Fibroblast of peridontal ligament (primary cell): Measurements from ENCODE around the gene PRR33.

Experiments used
- DNase-seq: peaks from one replicate; pipeline ENCODE4 v3.0.0-alpha.2; 2010; ENCODE audit errors: extremely low read depth

The PRR33 gene

DNA sequence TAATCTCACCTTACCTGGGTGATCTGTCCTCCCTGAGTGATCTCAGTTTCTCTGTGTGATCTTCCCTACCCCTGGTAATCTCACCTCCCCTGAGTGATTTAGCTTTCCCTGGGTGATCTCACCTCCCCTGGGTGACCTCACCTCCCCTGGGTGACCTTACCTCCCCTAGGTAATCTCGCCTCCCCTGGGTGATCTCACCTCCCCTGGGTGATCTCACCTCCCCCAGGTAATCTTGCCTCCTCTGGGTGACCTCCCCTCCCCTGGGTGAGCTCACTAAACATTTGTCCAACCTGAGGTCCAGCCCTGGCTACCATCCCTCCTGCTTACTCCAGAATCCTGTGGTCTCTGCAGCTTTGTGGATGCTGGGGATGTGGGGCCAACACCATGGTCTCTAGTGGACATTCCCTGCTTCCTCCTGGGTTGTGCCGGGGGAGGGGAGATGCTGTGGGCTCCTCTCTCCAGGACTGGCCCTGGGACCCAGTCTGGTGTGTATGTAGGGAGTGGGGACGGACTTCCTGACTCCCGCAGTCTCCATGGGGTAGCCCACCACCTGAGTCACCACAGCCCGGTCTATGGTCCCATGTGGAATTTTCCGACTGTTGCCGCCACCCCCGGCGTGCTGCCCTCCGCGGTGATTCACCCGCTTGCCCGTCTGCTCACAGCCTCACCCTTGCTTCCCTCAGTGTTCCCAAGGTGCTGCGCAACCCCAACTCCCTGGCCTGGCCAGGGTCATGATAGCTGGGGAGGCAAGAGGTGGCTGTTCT is 28.9 kb downstream of the PRR33 start:
- no peak for DNase-seq

DNA sequence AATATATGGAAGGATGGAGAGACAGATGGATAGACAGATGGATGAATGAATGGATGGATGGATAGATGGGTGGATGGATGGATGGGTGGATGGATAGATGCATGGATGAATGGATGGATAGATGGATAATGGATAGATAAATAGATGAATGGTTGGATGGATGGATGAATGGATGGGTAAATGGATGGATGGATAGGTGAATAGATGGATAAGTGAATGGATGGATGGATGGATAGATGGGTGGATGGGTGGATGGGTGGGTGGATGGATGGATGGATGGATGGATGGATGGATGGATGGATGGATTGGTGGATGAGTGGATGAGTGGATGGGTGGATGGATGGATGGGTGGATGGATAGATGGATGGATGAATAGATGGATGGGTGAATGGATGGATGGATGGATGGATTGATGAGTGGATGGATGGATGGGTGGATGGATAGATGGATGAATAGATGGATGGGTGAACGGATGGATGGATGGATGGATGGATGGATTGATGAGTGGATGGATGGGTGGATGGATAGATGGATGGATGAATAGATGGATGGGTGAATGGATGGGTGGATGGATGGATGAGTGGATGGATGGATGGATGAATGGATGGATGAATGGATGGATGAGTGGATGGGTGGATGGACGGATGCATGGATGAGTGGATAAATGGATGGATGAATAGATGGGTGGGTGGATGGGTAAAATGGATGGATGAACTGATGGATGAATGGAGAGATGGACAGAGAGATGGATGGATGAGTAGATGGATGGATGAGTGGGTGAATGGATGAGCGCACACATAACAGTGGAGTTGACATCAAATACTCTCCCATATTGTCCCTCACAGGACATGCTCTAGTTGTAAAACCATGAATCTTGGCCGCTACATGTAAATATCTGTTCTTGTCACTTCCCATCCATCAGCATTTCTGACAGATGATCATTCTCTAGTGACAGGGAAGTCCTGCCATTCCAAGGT is 30.0 kb downstream of the PRR33 start:
- no peak for DNase-seq

DNA sequence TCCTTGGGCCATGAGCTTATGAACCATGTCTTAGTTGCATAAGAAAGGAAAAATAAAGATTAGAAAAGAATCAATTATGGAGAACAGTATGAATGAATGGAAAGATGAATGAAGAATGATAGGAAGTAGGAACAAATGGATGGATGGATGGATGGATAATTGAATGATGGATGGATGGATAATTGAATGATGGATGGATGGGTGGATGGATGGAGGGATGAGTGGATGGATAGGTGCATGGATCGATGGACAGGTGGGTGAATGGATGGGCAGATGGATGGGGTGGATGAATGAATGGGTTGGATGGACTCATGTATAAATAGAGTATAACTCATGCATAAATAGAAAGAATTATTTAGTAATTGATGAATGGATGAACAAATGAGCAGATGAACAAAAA is 31.6 kb downstream of the PRR33 start:
- DNase-seq: no peak

DNA sequence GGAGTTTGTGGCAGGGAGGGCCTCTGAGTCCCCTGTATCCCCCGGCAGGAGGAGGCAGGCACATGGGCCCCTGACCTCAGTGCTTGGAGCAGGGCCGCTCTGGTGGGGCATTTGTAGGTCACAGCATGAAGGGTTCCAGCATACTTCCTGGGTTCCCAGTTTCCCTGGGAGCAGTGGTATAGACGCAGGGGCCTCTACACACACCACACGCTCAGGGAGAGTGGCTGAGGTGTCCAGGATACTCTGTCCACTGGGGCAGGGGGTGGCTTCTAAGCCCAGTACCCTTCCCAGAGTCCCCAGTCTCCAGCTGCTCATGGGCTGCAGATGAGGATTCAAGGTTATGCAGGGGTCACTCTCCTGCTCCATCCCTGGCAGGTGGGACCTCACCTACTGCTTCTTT is 32.7 kb downstream of the PRR33 start:
- DNase-seq: no peak

DNA sequence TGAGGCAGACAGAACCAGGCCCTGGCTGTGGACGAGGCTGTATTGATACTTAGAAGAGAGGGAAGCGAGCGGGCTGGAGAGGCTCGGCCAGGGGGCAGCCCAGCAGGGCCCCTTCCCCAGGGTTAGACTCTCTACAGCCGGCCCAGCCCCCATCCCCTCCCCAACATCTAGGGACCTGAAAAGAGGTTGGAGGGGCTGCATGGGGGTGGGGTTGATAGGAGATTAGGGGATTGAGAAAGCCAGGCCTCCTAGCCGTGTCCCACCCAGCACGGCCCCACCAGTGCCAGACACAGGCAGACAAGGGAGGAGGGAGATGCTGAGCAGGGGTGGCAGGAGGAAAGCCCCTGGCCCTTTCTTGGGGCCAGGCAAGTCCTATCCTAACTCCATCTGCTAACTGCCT is 33.1 kb downstream of the PRR33 start:
- DNase-seq: no peak

DNA sequence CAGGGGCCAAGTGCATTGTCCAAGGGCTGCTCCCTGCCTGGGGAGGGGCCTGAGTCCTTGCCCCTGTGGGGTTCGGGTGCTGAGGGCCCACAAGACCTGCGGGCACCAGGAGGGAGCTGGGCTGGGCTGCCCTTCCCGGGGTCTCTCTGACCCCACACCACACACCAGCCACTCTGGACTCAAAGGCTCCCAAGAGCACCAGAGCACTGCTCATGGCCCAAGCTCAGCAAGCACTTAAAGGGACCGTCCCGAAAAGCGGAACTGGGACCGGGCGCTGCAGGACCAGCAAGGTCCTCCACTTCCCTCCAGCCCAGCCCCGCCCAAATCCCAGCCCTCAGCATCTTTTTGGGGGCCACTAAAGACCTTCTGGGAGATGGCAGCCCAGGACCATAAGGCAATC is 33.5 kb downstream of the PRR33 start:
- no peak for DNase-seq

DNA sequence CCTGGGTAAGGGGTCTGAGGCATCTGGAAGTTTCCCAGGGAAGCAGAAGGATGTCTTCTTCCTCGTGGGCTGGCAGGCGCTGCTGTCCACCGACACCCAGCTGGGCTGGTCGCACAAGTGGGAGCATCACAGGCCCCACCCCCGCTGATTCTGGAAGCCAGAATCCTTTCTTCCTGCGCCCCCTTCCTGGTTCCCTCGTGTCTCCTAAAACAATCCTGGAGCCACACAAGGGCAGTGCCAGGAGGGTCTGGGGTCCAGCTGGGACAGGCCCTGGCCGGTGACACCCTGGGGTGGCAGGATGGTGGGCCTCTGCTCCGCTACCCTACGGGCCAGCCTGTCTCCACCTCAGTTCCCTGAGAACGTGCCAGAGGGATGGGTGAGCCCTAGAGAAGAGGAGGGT is 34.6 kb downstream of the PRR33 start:
- DNase-seq: no peak

DNA sequence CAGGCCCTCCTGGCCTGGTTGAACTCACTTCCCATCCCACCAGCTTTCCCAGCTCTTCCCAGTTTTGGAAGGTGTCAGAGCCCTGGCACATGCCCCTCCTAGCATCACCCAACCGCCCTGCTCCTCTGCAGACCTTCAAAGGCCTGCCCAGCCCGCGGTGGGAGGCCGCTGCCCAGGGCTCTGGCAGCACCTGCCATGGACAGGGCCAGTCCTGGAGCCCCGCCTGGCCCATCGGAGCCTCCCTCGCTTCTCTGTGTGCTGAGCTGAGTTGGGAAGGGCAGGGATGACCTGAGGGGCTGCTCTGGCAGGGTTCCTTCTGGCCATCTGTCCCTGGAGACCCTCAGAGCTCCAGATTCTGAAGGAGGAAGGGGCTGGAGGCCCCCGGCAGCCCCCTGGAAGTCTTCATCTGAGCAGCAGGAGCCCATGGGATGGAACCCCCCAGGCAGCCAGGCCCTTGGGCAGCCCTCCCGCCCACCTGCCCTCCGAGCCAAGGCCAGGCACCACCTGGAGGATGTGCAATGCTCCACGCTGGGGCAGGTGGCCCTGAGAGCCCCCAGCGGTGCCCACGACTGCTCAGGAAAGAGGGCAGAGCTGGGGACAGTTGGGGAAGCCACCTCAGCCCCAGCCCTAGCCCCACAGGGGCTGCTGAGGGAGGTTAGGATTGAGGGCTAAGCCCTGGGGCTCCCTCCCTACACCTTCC is 35.2 kb downstream of the PRR33 start:
- DNase-seq: no peak

DNA sequence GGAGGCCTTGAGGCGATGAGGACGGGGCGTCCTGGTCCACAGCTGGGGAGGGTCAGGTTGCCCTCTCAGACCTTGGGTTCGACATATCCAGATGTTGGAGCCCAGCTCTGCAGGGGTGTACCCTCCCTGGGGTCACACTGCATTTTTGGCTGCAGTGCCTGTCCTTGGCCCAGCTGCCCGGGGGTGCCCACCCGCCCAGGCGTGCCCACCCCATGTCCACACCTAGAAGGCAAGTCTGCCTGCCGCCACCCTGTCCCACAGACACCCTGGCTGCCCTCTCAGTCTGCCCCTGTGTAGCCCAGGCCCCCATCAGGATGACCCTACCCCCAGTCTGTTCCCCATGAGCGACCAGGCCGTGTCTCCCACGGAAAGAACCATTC is 35.8 kb downstream of the PRR33 start:
- DNase-seq: no peak

DNA sequence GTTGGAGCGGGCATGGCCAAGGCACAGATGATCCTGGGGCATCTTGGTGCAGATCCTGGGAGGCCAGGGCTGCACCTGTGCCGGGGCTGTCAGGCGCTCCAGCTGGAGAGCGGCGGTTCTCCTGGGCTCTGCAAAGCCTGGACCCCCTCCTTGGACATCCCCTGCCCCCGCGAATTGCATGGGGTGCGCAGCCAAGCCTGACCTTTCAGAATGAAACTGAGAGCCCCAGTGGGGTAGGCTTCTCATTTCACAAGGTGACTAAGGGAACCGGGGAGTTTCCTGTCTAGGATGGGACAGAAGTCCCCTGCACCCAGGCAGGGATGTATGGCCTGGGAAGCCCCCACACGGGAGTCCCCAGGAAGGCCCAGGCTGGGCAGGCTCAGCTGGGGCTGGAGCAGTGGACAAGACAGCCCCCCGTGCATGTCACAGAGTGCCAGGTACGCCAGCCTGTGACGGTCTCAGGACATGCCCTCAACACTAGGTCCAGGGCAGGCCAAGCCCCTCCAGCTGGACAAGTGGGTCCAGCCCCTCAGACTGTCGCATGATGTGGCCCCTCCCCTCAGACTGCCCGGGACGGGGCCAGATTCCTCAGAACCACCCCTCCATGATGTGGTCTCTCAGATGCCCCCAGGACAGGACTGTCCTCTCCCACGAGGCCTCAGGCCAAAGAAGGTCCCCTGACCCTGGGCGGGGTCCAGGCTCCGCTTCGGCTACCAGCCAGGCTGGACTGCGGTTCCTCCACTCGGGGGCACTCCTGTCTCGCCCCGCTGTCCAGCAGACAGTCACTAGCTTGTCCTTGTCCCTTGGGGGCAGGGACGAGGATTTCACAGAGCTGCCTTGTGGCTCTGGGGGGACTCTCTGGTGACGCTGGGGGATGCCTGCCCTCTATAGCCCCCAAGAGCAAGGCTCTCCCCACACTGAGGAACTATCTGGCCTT is 36.5 kb downstream of the PRR33 start:
- no peak for DNase-seq

DNA sequence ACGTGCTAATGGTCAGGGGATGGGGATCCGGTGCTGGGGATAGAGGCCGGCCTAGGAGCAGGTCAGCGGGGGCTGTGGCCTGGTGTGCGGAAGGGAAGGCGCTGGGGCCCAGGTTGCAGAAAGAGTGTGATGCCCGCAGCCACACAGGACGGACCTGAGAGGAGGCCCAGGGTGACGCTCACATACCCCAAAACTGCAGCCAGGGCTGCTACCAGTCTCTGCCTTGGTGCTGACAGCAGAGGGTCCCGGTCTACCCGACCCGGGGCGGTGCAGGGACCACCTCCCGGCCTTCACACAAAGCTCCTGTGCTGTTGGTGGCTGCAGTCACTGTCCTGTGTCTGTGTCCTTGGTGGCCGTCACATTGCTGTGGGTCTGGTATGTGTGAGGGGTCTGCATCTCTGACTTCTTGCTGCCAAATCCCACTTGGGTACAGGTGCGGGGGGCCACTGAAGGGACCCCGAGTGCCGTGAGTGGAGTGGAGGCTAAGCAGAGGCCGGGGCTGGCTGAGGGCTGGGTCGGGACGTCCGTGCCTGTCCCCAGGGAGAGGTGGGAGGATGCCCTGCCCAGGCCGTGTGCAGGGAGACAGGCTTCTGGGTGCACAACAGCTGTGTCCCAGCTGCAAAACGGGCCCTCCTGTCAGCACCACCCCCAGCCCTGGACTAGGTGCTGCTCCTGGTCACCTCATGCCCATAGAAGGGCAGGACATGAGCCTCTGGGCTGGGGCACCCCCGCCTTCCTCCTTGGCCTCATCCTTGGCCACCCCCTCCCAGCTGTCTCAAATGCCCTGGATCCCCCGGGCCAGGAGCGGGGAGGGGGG is 37.4 kb downstream of the PRR33 start:
- DNase-seq: no peak

DNA sequence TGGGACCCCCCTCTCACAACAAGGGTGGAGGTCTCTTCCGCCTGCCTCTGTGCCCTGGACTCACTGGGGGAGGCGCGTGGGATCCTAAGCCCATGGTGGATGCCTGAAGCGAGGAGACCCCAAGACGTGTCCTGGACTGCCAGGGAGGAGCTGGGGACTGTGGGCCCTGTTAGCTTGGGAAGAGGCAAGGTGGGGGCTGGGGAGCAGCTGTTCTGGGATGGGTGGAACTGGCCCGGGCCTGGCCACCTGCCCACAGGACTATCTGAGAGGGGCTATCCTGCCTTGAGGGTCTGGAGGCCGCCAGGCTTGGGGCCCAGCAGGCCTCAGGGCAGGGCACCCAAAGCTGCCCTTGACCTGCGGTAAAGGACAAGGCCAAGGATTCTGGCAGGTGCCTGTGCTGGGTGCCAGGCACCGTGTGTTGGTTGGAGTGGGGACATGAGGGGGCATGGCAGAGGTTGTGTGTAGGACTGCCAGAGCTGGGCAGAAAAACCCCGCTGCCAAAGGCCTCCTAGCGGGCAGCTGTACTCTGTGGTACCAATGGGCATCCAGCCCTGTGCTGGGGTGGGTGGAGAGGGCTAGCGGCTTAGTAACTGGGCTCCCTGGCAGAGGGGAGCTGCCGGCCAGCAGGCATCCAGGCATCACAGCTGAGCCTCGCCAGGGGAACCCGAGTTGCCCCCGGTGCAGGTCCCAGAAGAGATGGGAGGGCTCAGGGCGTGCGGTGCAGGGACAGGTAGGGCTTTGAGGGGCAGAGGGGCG is 38.1 kb downstream of the PRR33 start:
- DNase-seq: no peak

DNA sequence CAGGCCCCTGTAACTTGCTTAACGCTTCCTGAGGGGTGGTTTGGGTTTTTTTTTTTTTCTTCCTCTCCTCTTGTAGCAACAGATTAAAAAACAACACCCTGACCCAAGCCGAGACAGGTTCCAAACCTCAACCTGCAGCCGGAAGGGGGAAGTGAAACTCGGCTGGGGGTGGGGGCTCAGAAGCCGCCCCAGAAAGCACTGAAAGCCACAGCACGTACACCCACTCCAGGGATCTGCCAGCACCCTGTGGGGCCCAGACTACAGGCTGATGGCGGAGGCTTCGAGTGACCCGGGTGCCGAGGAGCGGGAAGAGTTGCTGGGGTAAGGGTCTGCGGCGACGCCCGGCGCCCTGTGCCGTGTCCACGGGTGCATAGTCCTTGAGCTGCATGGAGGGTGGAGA is 38.8 kb downstream of the PRR33 start, which contains the start of gene LSP1:
TSS of gene LSP1 (plus strand) at position 208 of the 400 bp plus-strand sequence. CDS start at position 269, 61 bp downstream.
- no peak for DNase-seq

DNA sequence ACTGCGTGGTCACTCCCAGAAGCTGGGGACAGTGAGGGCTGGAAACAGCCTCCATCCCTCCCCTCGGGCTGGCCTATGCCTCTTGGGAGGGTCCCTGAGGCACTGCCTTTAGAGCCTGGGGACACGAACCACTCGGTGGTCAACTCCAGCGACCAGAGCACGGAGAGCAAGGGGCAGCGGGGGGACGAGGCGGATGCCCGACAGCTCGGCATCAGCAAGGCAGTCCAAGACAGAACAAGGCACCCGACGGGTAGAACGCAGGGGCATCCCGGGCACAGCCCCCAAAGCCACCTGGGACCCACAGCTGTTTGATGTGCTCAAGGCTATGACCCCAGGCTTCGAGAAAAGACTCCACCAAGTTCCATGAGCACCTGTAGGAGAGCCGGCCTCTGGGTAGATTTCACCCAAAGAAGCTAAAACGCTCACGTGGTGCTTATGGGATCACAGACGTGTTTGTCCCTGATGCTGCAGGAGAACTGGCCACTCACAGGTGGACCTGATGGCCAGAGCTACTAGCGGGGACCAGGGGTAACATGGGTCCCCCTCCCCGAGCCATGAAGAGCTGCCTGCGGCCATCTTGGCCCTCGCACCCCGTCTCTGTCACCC is 39.3 kb downstream of the PRR33 start:
- no peak for DNase-seq

DNA sequence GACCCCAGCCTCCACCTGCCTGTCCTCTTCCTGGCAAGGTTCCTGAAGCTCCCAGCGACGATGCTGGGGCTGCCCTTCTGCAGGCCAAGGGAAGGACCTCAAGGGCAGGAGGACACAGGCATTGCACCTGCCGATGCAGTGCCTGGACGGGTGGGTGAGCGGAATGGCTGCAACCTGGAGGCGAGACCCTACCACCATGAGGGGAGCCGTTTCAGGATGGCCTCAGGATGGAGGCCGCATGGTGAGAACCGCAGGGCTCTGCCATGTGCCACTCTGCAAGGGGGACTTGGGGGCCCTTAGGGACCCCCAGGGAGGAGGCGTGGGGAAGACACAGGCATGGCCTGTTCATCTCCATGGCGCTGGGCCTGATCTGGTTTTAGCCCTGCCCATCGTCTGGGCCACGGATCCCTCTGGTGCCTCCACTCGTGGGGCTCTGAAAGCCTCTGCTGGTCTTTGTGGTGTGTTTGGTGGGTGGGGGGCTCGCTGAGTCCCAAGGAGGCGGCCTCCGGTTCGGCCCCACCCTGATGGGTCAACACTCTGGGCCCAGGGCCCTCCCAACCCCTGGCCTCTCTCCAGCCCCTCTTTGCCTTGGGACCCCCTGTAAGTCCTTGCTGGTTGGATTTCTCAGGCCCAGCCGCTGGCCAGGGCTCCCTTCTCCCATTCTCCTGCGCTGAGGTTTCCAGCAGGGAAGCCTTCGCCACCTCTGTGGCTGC is 40.1 kb downstream of the PRR33 start:
- no peak for DNase-seq

DNA sequence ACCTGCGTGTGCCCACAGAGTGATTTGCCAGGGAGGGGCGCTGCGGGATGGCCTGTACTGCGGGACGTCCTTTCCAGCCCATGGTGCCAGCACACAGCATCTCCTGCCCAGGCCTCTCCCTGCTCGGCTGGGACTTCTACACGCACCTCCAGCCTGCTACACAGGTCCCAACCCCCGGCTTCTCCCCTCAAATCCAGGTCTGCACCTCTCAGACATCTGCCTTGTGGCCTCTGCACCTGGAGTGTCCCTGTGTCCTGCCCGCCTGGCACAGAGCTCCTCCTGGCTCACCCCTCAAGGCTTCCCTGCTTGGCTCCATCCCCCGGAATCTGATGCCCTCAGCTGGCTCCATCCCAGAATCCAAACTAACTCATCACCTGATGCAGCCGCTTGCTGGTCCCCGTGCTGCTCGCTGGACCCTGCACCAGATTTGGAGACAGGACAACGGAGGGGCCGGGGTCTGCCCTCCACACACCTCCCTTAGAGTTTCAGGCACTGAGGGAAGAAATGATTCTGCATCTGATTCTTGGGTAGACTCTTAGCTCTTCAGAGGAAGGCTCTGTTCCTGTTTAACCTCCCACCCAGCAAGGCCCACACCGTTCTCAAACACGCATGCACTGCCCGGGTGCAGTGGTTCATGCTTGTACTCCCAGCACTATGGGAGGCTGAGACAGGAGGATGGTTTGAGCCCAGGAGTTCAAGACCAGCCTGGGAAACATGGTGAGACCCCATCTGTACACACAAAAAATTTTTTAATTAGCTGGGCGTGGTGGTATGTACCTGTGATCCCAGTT is 42.9 kb downstream of the PRR33 start:
- DNase-seq: no peak

DNA sequence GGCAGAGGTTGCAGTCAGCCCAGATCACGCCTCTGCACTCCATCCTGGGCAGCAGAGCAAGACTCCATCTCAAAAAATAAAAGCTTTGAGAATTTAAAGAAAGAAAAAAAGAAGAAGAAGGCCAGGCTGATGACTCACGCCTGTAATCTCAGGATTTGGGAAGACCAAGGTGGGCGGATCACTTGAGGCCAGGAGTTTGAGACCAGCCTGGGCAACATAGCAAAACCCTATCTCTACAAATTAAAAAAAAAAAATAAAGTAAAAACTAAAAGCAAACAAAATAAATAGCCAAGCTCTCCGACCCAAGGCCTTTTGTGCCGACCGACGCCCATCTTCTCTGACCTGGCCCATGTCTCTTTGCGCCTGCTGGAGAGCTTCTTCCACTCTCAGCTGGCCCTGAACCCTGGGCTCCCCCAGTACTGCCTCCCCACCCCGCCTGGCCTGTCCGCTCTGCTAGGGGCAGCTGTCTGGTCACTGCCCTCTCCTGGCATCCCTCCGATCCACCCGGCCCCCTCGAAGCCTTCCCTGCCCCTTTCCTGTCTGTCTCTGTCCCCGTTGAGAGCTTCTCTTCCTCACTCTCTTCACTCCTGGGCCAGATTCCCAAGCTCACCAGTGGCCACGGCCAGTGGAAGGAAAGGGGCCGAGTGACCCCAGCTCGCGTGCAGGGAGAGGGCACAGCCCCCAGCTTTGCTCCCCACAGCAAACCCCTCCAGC is 43.6 kb downstream of the PRR33 start:
- no peak for DNase-seq
